Measurements from ENCODE around the gene CMTM3.
"Not testable (repeated sequence)": the region's sequence is repeated elsewhere in the genome, so short reads cannot be mapped to it uniquely, and the experiment has no call there.

CMTM3 gene

GRCh38 chr16:66604376-66605176, at the start of gene CMTM3:
TSS of gene CMTM3 (plus strand) at chr16:66604704. CDS start at chr16:66604806, 102 bp downstream.
- peak; percentile 71 for DNase-seq (ENCODE audit: low spot score)

- no peak for DNase-seq (ENCODE audit: low spot score)
Measured at GRCh38 chr16:66560107-66560506, 44.4 kb upstream of the CMTM3 start.

GRCh38 chr16:66561381-66562080, 43.0 kb upstream of the CMTM3 start:
- DNase-seq (ENCODE audit: low spot score): no peak

DNA sequence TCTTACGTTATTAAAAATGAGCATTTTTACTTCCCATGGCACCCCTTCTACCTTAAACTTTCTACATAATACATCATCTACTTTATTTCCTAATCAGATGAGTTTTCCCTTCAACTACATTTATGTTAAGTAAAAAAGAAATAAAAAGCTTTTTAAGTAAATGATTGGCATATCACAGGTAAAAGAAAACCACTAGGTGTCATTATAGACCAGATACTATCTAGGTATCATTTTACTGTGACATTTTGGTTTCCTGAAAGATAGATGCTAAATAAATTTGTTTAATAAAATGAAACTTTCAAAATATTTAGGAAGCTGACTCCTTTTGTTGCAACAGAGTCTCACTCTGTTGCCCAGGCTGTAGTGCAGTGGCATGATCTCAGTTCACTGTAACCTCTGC, 42.1 kb upstream of the CMTM3 start:
- peak; percentile 29 for DNase-seq (ENCODE audit: low spot score)

GRCh38 chr16:66562986-66563385, 41.5 kb upstream of the CMTM3 start:
- DNase-seq (ENCODE audit: low spot score): no peak

DNA sequence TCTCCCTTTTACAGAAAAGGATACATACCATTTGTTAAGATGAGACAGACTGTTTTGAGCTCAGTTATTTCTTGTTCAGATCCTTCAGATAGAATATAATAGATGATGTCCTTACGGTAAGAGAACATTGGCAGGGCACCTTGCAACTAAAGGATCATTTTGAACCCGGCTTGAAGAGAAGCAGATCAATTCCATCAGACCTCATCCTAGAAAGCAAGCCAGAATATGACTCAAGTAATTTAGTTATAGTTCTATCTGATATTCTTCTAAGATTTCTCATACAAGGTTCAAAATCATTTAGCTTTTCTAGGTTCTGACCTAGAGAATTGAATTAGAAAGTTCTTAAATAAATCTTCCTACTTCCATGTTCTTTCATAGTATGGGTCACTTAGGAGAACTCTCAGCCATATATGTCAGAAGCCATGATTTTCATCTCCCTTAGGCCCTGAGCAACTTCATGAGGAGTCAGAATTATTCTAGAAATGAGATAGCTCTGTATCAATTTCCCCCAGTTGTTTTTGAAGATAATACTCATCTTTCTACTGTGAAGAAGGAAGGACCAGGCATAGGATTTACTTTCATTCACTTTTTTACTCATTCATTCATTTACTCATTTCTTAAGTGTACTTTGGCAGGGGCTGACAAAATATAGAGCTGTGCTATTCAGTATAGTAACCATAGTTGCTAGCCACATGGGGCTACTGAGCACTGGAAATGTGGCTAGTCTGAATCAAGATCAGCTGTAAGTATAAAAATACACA, 40.8 kb upstream of the CMTM3 start:
- DNase-seq (ENCODE audit: low spot score): no peak

- DNase-seq (ENCODE audit: low spot score): no peak
Measured at GRCh38 chr16:66566051-66566901, 38.2 kb upstream of the CMTM3 start, which contains the start of gene CMTM1. TSS of gene CMTM1 (plus strand) at chr16:66566439. CDS start at chr16:66566514, 75 bp downstream.

DNA sequence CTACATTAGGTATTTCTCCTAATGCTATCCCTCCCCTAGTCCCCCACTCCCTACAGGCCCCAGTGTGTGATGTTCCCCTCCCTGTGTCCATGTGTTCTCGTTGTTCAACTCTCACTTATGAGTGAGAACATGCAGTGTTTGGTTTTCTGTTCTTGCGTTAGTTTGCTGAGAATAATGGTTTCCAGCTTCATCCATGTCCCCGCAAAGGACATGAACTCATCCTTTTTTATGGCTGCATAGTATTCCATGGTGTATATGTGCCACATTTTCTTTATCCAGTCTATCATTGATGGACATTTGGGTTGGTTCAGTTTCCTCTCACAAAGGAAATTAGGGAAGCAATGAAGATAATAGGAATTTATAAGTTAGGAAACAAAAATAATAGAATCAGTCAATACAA, 37.2 kb upstream of the CMTM3 start:
- DNase-seq (ENCODE audit: low spot score): not testable (repeated sequence)

- DNase-seq (ENCODE audit: low spot score): no peak
Measured at GRCh38 chr16:66568355-66568754, 36.1 kb upstream of the CMTM3 start.

DNA sequence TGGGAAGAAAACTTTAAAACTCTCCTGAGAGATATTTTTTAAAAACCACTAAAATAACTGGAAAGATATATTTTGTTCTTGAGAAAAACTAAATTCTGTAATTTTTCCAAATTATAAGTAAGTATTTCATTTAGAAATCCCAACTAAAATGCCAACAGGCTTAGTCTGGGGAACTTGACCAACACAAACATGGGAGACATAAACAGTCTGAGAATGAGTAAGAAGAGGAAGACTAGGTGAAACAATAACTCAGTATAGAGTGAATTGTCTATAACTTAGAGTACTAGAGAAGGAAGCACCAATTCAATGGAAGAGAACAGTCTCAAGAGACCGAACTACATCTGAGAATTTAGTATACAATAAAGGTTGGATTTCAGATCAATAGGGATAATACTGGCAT, 35.4 kb upstream of the CMTM3 start:
- DNase-seq (ENCODE audit: low spot score): no peak

DNA sequence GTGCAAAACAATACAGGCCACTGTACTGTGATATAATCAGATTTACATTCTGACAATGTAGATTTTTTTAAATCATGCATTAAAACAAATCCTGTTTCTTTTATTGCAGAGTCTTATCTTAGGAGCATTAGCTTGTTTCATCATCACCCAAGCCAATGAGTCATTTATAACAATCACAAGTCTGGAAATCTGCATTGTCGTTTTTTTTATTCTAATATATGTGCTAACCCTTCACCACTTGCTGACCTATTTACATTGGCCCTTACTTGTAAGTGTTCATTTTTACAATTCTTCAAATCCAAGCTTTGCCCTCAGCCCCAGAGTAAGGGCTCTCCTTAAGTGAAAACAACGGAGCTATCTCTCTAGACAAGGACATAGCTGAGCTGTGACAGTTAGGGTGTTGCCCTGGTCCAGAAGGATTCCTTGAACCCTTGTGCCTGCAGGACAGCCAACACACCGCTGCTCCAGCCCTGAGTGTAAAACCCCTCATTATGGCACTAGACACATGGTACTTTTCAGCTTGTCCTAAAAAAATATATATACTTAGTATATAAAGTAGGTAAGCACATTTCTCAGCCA, 34.6 kb upstream of the CMTM3 start:
- no peak for DNase-seq (ENCODE audit: low spot score)

DNA sequence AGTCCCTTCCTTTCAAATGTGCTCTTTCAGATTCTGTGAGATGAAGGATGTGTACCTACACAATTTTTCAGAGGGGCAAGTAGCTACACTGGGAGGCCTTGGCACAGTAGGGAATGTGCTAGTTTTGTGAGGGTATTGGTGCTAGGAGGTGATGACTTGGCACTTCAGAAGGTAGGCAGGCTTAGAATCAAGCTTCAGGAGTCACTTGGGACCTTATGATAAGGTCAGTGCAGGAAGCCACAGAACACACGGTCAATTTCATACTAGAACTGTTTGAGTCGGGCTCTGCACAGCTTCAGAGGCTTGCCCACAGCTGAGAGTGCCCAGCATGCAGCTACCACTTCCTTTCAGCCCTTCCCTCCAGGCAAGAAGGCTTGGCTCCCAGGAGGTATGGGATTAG, 32.1 kb upstream of the CMTM3 start:
- no peak for DNase-seq (ENCODE audit: low spot score)

DNA sequence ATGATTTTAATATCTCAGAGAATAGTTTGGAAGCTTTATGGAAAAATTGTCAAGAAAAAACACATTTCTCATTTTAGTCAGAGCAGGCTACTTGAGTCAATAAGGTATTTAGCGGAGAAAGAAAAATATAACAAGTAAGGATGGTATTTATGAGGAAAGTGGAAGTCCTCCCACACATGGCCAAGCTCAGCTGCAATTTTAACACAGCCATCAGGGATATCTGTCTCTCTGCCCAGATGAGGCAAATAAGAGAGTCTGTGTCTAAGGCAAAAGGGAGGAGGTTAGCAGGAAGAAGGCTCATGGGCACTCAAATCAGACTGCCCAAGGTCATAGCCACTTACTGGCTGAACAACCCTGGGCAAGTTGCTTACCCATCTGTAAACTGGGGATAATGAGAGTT, 30.4 kb upstream of the CMTM3 start:
- DNase-seq (ENCODE audit: low spot score): no peak

DNA sequence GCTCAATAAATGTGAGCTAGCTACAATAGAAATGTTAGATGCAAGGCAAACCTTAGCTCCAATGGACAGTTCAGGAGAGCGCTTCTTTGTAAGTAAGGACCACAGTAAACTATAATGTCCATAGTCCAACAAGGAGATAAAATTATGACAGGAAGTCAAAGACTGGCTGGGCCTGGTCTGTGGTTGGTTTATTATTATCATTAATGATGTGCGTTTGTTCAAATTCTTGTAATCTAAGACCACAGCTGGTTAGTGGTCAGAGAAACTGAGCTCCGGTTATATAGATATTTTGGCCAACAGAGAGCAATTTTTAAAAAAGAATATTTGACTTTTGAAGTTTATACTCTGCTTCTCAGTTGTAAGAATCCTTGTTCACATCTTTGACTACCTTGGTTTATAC, 30.0 kb upstream of the CMTM3 start:
- DNase-seq (ENCODE audit: low spot score): no peak

DNA sequence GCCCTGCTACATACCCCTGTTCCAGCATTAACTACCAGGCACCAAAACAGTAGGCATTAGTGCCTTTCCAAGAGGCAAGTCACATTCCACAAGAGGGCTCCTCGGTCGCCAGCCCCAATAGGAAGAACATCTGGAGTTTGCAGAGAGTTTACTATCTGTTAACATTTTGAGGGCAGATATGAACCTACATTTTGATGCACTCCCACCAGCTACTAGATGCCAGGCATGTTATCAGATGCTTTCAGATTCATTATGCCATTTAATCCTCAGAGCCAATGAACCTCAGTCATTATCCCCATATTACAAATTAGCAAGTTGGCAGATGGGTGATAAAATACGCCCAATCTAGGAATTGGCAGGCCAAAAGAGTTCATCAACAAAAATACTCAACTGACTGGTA, 29.4 kb upstream of the CMTM3 start:
- no peak for DNase-seq (ENCODE audit: low spot score)

- DNase-seq (ENCODE audit: low spot score): no peak
Measured at GRCh38 chr16:66576296-66576695, 28.2 kb upstream of the CMTM3 start.

DNA sequence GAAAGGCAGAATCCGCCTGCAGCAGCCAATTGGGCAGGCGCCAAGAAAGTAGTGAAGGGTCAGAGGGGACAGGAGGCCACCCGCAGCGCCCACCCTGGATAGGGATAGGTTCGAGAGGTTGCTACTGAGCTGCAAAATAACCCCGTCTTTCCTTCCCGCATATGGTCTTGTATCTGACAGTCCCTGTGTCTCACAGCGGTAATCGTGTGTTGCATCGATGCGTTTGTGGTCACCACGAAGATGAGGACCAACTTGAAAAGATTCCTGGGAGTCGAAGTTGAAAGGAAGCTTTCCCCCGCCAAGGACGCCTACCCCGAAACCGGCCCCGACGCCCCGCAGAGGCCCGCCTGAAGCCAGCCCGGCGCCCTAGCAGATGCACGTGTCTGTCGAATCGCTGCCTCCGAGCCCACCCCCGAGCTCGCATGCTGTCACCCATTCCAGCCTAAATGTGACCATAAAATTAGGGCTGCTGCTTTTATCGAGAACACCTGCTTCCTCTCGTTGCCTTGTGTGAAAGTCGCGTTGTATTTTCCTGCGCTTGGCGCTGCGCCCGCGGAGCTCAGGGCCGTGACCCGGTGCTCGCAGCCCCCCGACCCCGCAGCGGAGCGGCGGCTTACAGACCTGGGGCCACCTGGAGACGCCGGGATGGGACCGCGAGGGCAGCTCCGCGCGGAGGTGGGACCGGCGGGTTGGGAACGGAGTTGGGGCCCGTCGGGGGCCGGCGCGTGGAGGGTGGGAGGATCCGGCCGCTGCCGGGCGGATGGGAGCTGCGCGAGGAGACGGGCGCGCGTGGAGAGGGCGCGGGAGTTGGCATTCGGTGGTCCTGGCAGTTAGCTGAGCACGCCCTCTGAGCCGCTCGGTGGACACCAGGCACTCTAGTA, 25.6 kb upstream of the CMTM3 start, which contains the start of gene CMTM2:
TSS of gene CMTM2 (plus strand) at position 813 of the 881 bp plus-strand sequence. CDS start 145 bp downstream, outside the sequence.
- DNase-seq (ENCODE audit: low spot score): no peak

DNA sequence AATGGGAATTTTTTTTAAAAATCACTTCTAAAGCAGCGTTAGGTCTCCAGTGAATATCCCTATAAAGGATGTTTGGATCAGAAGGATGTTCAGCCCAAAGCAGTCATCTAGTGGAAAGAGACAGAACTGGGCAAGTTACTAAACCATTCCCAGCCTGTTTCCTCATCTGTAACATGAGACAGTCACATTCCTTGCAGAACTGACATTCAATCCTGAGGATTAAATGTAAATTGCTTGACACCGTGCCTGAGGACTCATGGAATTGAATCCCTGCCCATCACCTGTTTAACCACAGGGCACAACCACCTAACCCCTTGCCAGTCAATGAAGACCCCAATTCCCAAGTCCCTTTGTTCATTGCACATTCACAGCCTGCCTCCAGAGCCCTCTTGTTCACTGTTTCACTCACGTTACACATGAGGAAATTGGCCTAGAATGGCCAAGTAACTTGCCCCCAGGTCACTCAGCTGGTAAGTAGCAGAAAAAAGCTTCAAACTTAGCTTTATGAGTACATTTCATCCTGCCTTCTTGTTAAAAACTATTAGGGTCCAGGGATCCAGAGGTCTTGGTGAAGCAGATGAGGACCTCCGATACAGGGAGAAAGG, 23.8 kb upstream of the CMTM3 start:
- DNase-seq (ENCODE audit: low spot score): no peak

DNA sequence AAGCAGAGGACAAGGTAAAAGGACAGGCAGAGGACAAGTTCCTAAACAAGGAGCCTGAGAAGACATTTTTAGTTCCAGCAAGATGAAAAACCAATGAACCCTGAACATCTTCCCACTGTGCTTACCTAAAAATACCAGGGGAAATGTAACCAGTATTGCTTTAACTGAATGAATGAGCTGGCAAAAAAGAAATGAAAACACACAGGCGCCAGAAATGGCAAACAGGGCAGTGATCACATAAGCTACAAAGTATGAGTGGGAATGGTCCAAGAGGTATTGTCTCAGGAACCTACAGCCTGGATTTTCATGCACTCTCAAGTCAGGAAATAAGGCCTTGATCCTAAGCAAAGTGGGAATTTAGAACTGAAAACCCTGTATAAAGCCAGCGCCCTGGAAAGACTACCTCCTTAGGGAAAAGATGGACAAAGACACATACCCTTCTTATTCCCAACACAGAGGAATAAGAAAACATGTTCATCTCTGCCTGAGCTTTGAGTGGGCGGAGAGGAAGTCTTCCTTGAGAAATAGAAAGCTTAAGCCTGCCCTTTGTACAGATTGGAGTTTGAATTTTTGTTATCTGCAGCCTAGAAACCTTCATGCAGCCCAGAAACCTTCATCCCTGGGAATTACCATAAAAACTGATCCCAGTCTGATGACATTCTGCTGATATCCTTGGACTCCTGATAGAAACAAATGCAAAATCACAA, 23.1 kb upstream of the CMTM3 start:
- DNase-seq (ENCODE audit: low spot score): no peak

Data from CD4-positive, alpha-beta T cell treated with Interleukin-2 at 100 ng/mL for 4 hours (primary cell).